ENCODE results near the gene FAM107B. TPM values are rescaled to one million over a fixed set of nuclear protein-coding genes. Genes with fewer than 3 reads are reported as not detected.

Gene FAM107B
- total and polyA plus RNA-seq, 2 donors (not counting 3 experiments of a cell fraction or from before 2014, with no cell fraction given): 39.2 to 176 TPM

DNA sequence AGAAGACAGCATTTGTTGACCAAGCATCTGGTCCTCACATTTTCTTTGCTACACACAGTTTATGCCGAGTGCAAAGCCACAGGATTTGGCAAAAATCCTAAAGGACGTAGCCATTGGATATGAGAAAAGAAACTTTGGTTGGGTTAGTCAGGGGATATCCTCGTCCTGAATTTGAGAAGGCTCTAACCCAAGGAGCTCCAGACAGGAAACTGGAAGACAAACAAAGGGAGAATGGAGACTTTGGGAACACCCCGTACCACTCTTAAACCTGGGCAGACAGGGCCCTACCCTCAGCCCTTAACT lies 297.3 kb downstream of the FAM107B start:
- Histone ChIP-seq H2AFZ (ENCODE audit: low read depth, low read length) (no peak overlapping the region), H3K4me1 (ENCODE audit: control insufficient read depth, extremely low read depth, insufficient read depth, low read length) (no peaks in the 10 kb centered on the region), H3K36me3 (ENCODE audit: control insufficient read depth in 2 of 2, extremely low read depth in 1 of 2, insufficient read depth in 2 of 2, low read length in 2 of 2) (no peaks in the 10 kb centered on the region), H3K27me3 (ENCODE audit: control insufficient read depth in 2 of 2, insufficient read depth in 2 of 2, low read length in 2 of 2) (peaks cover 7 to 13% of the 10 kb centered on the region in 2 experiments), H3K4me3 (replicated peaks in 1 of 3; ENCODE audit: insufficient read depth in 1 of 3, low read depth in 1 of 3, low read length in 3 of 3) (no peak overlapping the region), H3K27ac (ENCODE audit: insufficient read depth, low read depth, low read length) (no peak overlapping the region), H3K4me2 (ENCODE audit: insufficient read depth, low read length) (no peak overlapping the region), H3K9me1 (replicated peaks; ENCODE audit: control insufficient read depth, extremely low read depth, insufficient read depth, low read length) (no peaks in the 10 kb centered on the region), H3K9ac (replicated peaks; ENCODE audit: extremely low read depth, insufficient read depth, low read length) (no peak overlapping the region), H4K20me1 (replicated peaks; ENCODE audit: control insufficient read depth, extremely low read depth, insufficient read depth, low read length) (no peaks in the 10 kb centered on the region), H3K79me2 (ENCODE audit: control insufficient read depth, insufficient read depth, low read length) (no peaks in the 10 kb centered on the region), H3K9me3 (replicated peaks; ENCODE audit: control insufficient read depth, insufficient read depth, low read length) (no peaks in the 10 kb centered on the region)
- dilution Hi-C loops (cut with MboI; ENCODE audit: extremely low pct_ligation_motif_present, low sequenced_read_pairs): no loop called here
- DNase-seq (ENCODE audit: low read depth, low spot score) (no peak), FAIRE-seq (no peak)
- intact Hi-C loops (cut with micrococcal nuclease): loop anchor here (5.0 to 10.0 kb wide), 3 partner anchors 173 to 863 kb away; no protein-coding TSS in a partner anchor
- POLR2A ChIA-PET: no interaction called here
- TF ChIP-seq MYC (IDR thresholded peaks at IDR 0.05; ENCODE audit: low read depth, low read length) (no peak), POLR2AphosphoS5 (IDR thresholded peaks at IDR 0.05; ENCODE audit: insufficient read depth, low read depth, low read length) (no peak), JUN (IDR thresholded peaks at IDR 0.05; ENCODE audit: borderline replicate concordance, insufficient read depth, insufficient read length, low read depth) (no peak), POLR2A (IDR thresholded peaks at IDR 0.05; ENCODE audit: low read depth, low read length) (no peak), GATA2 (IDR thresholded peaks at IDR 0.05; ENCODE audit: insufficient read depth, insufficient read length, low read depth, low read length) (no peak), EZH2 (IDR thresholded peaks at IDR 0.05; ENCODE audit: borderline replicate concordance, low read depth, low read length, severe bottlenecking) (no peak), FOS (IDR thresholded peaks at IDR 0.05; ENCODE audit: borderline replicate concordance, insufficient read depth, low read length) (no peak)
- TF ChIP-seq, protein P1, sequence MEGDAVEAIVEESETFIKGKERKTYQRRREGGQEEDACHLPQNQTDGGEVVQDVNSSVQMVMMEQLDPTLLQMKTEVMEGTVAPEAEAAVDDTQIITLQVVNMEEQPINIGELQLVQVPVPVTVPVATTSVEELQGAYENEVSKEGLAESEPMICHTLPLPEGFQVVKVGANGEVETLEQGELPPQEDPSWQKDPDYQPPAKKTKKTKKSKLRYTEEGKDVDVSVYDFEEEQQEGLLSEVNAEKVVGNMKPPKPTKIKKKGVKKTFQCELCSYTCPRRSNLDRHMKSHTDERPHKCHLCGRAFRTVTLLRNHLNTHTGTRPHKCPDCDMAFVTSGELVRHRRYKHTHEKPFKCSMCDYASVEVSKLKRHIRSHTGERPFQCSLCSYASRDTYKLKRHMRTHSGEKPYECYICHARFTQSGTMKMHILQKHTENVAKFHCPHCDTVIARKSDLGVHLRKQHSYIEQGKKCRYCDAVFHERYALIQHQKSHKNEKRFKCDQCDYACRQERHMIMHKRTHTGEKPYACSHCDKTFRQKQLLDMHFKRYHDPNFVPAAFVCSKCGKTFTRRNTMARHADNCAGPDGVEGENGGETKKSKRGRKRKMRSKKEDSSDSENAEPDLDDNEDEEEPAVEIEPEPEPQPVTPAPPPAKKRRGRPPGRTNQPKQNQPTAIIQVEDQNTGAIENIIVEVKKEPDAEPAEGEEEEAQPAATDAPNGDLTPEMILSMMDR (IDR thresholded peaks at IDR 0.05; ENCODE audit: extremely low read depth in 1 of 2, insufficient read depth in 1 of 2, low read depth in 1 of 2, low read length in 2 of 2): no peak
- TF ChIP-seq, protein P2, sequence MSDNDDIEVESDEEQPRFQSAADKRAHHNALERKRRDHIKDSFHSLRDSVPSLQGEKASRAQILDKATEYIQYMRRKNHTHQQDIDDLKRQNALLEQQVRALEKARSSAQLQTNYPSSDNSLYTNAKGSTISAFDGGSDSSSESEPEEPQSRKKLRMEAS (IDR thresholded peaks at IDR 0.05; ENCODE audit: insufficient read depth, insufficient read length): no peak
- no TSS peak for BruUV-seq (replicated peaks)
- CTCF ChIA-PET: interaction anchor here (1.7 to 6.7 kb wide), 4 partner anchors 10 to 862 kb away, joined by 4 to 121 read pairs (median 8); no protein-coding TSS in a partner anchor

All from endothelial cell of umbilical vein (primary cell).